Peyer's patch (tissue), 4 donors: ENCODE measurements around the gene PIPOX. TPM values are rescaled to one million over a fixed set of nuclear protein-coding genes. Genes with fewer than 3 reads are reported as not detected.

Experiments used
- DNase-seq, 3 donors: peaks; one replicate each; pipeline ENCODE4 v3.0.0-alpha.2; 2017 to 2019
- H3K27ac ChIP-seq, 4 donors: fragments of 200-600 bp; sonication (generic); one replicate each; pipeline ENCODE4 v1.5.1; 2016 to 2019
- H3K27me3 ChIP-seq, 2 donors: fragments of 200-600 bp; sonication (generic); one replicate each; pipeline ENCODE4 v1.5.1; 2019
- H3K36me3 ChIP-seq, 3 donors: fragments of 200-600 bp; sonication (generic); one replicate each; pipeline ENCODE4 v1.5.1; 2016 to 2019
- H3K4me1 ChIP-seq, 4 donors: fragments of 200-600 bp; sonication (generic); one replicate each; pipeline ENCODE4 v1.5.1; 2016 to 2019
- H3K4me3 ChIP-seq, 4 donors: fragments of 200-600 bp; sonication (generic); 1 replicate in 3 of 4; 2 replicates in 1 of 4; pipeline ENCODE4 v1.5.1; 2016 to 2019; ENCODE audit warnings: mild to moderate bottlenecking in 1 of 4
- H3K9me3 ChIP-seq, 4 donors: fragments of 200-600 bp; sonication (generic); one replicate each; pipeline ENCODE4 v1.5.1; 2016 to 2019; ENCODE audit warnings: mild to moderate bottlenecking in 1 of 4
- POLR2A ChIP-seq, 2 donors: fragments of 450-650 bp; IDR thresholded peaks; one replicate each; pipeline ENCODE4 v1.5.1; 2017; ENCODE audit warnings: antibody characterized with exemption in 2 of 2, mild to moderate bottlenecking in 2 of 2, moderate library complexity in 2 of 2
- total RNA-seq, 4 donors: library from RNA; depleted of rRNA; stranded (reverse); fragments of >200 nt; gene quantifications; one replicate each; pipeline ENCODE4 v1.1.0, GENCODE V29; 2016
- TF ChIP-seq, protein P1 (sequence below), 6 experiments: fragments of 450-650 bp in 4 of 6; fragments of 200-600 bp in 2 of 6; sonication (generic) in 1 of 6; IDR thresholded peaks; one replicate each; pipeline ENCODE4 v1.5.1; 2017 to 2019; ENCODE audit warnings: antibody characterized with exemption in 6 of 6, mild to moderate bottlenecking in 3 of 6, moderate library complexity in 1 of 6

PIPOX gene
- total RNA-seq, 4 donors from 2014 or later, result 3.2 to 5.2 (median 4.8) TPM; not detected in 1

DNA sequence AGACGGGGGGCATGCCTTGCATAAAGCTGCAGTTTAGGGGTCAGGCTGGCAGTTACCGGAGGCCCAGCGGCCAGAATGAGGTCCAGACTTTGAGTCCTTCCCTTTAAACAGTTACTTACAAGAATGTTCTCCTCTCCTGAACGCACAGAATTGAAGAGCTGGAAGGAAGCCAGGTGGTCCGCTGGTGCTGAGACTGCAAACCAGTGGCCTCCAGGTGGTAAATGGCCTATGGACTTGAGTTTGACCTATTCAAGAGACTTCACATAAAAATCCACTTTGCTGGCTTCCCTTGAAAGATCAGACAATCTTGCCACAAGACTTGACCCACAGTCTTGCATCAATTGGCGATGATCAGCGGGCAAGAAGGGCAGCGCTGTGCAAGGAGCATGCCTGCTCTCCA lies 22.4 kb upstream of the PIPOX start:
- H3K9me3 ChIP-seq, result no peaks in the 10 kb centered on the region
- DNase-seq, result no peak
- no peaks in the 10 kb centered on the region for H3K27me3 ChIP-seq
- no peak overlapping the region for H3K4me3 ChIP-seq
- no peaks in the 10 kb centered on the region for H3K36me3 ChIP-seq
- H3K27ac ChIP-seq, result no peak overlapping the region
- TF ChIP-seq, protein P1, sequence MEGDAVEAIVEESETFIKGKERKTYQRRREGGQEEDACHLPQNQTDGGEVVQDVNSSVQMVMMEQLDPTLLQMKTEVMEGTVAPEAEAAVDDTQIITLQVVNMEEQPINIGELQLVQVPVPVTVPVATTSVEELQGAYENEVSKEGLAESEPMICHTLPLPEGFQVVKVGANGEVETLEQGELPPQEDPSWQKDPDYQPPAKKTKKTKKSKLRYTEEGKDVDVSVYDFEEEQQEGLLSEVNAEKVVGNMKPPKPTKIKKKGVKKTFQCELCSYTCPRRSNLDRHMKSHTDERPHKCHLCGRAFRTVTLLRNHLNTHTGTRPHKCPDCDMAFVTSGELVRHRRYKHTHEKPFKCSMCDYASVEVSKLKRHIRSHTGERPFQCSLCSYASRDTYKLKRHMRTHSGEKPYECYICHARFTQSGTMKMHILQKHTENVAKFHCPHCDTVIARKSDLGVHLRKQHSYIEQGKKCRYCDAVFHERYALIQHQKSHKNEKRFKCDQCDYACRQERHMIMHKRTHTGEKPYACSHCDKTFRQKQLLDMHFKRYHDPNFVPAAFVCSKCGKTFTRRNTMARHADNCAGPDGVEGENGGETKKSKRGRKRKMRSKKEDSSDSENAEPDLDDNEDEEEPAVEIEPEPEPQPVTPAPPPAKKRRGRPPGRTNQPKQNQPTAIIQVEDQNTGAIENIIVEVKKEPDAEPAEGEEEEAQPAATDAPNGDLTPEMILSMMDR (IDR thresholded peaks at IDR 0.05), result no peak
- TF ChIP-seq POLR2A (IDR thresholded peaks at IDR 0.05), result no peak
- peaks cover 0 to 8% (median 4%) of the 10 kb centered on the region in 4 donors for H3K4me1 ChIP-seq

DNA sequence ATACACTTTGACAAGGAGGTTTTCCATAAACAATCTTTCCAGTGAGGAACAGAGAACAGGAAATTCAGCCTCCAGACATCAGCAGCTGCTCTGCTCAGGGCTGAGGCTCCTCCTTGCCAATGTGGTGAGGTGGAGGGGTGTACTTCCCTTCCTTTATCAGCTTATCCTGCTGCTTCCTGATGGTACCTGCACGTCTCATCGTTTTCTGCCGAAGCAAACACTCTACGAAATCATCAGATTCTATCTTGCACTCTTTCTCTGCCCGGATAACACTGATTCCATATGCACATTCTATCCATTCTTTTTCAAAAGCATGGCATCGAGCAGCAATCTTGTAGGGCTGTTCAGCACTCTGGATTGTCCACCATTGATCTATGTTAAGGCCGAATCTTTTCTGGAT lies 21.7 kb upstream of the PIPOX start:
- H3K4me1 ChIP-seq, result peaks cover 0 to 8% (median 4%) of the 10 kb centered on the region in 4 donors
- H3K9me3 ChIP-seq, result no peaks in the 10 kb centered on the region
- H3K27me3 ChIP-seq, result no peaks in the 10 kb centered on the region
- no peak for DNase-seq
- H3K36me3 ChIP-seq, result no peaks in the 10 kb centered on the region
- no peak overlapping the region for H3K4me3 ChIP-seq
- H3K27ac ChIP-seq, result no peak overlapping the region
- no peak for TF ChIP-seq POLR2A (IDR thresholded peaks at IDR 0.05)
- TF ChIP-seq, protein P1 (IDR thresholded peaks at IDR 0.05), result no peak

DNA sequence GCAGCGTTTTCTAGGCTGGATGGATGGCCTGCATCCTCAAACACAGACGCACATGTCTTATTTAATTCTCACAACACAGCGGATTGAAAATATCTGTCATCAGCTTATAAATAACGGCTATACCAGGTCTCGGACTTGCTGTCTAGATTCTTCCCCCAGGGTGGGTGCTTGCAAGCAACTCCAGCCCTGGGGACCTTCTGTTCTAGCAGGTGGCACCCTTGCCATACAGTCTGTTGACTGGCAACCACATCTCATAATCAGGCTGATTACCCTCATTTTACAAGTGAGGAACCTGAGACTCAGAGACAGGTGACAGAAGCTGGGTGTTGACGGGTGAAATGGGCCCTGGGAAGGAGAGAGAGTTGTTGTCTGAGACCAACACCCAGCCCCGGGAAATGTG lies 20.9 kb upstream of the PIPOX start:
- Histone ChIP-seq H3K27ac (no peak overlapping the region), H3K27me3 (no peaks in the 10 kb centered on the region), H3K9me3 (no peaks in the 10 kb centered on the region), H3K4me1 (peaks cover 0 to 8% (median 4%) of the 10 kb centered on the region in 4 donors), H3K4me3 (no peak overlapping the region), H3K36me3 (no peaks in the 10 kb centered on the region)
- TF ChIP-seq, protein P1 (IDR thresholded peaks at IDR 0.05), result no peak
- no peak for TF ChIP-seq POLR2A (IDR thresholded peaks at IDR 0.05)
- no peak for DNase-seq

DNA sequence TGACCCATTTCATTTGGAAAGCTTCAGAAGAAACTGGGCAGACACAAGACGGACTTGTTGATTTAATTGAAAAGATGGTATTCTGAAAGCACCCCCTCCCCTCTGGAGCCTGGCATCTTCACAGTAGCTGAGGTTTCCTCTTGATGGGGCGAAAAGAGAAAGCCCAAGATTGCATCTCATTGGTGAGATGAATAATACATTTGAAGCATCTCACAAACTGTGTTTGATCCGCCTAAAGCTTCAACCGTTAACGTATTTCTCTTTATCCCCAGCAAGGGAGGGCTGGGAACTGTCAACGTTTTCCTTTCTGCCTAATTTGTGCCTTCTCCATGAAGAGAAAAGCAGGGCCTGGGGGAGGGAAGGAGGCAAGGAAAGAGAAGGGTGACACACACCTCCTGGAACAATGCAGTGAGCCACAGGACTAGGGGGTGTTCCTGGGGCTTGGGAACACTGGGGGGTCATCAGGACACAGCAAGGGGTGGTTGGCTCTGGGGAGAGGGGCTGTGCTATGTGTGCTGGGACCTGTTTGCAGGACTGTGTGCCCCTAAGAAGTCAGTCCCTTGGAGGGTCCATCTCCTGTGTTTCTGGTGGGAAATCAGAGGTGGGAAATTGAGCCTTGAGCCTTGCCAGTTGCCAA lies 18.5 kb upstream of the PIPOX start:
- Histone ChIP-seq H3K9me3 (no peaks in the 10 kb centered on the region), H3K4me3 (no peak overlapping the region), H3K4me1 (peaks cover 0 to 8% (median 4%) of the 10 kb centered on the region in 4 donors), H3K36me3 (no peaks in the 10 kb centered on the region), H3K27ac (no peak overlapping the region), H3K27me3 (no peaks in the 10 kb centered on the region)
- TF ChIP-seq POLR2A (IDR thresholded peaks at IDR 0.05), result no peak
- TF ChIP-seq, protein P1 (IDR thresholded peaks at IDR 0.05), result no peak
- DNase-seq, result no peak

DNA sequence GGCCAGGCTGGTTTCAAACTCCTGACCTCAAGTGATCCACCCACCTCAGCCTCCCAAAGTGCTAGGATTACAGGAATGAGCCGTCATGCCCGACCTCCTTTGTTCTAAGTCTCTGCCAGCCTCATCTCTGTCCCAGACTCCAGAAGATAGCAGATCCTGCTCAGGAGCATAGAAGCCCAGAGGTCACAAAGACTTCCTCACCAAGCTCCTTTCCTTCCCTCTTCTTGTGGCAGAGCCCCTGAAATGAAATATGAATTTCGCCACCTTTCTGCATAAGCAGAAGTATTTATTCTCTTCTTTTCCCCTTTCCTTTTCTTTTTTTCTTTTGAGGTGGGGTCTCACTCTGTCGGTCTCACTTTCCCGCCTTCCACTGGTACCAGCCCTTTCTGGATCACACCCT lies 11.5 kb upstream of the PIPOX start:
- H3K4me1 ChIP-seq, result no peaks in the 10 kb centered on the region
- no peak for DNase-seq
- peaks cover 0 to 5% of the 10 kb centered on the region in 2 donors for H3K27me3 ChIP-seq
- TF ChIP-seq, protein P1 (IDR thresholded peaks at IDR 0.05), result no peak
- TF ChIP-seq POLR2A (IDR thresholded peaks at IDR 0.05), result no peak
- no peaks in the 10 kb centered on the region for H3K36me3 ChIP-seq
- peaks cover 0 to 7% (median 0%) of the 10 kb centered on the region in 4 donors for H3K9me3 ChIP-seq
- H3K27ac ChIP-seq, result no peak overlapping the region
- H3K4me3 ChIP-seq, result no peak overlapping the region
